HG02610 (cell line): ENCODE measurements around the gene HCFC2.
A peak's percentile ranks its signal among the peaks of the same experiment; 100 is the strongest.
"Not testable (repeated sequence)": the region's sequence is repeated elsewhere in the genome, so short reads cannot be mapped to it uniquely, and the experiment has no call there.

Experiments used
- ATAC-seq: cut with Tn5 transposase; IDR thresholded peaks from one replicate; pipeline ENCODE4 v1.9.1; 2021; ENCODE audit warnings: mild to moderate bottlenecking, moderate library complexity; ENCODE audit not compliant: unreplicated experiment

HCFC2 gene

GRCh38 chr12:104064031-104064841 is at the start of gene HCFC2:
HCFC2 (plus strand) TSS chr12:104064531; CDS start chr12:104064561, 30 bp downstream.
- ATAC-seq, result peak; percentile 88

- not testable (repeated sequence) for ATAC-seq
These were observed 42.5 kb upstream of the HCFC2 start for GRCh38 chr12:104021862-104022261.

GRCh38 chr12:104022786-104023185 is 41.5 kb upstream of the HCFC2 start:
- no peak for ATAC-seq

- ATAC-seq, result no peak
These were observed 40.6 kb upstream of the HCFC2 start for GRCh38 chr12:104023710-104024109.

- no peak for ATAC-seq
These were observed 40.0 kb upstream of the HCFC2 start for GRCh38 chr12:104024348-104024747.

GRCh38 chr12:104025771-104026170 is 38.6 kb upstream of the HCFC2 start:
- no peak for ATAC-seq

- no peak for ATAC-seq
These were observed 37.3 kb upstream of the HCFC2 start for GRCh38 chr12:104026841-104027599.

- not testable (repeated sequence) for ATAC-seq
These were observed 33.7 kb upstream of the HCFC2 start for GRCh38 chr12:104030596-104030995.

GRCh38 chr12:104036143-104036542 is 28.2 kb upstream of the HCFC2 start:
- not testable (repeated sequence) for ATAC-seq

- ATAC-seq, result not testable (repeated sequence)
These were observed 24.6 kb upstream of the HCFC2 start for GRCh38 chr12:104039769-104040168.

GRCh38 chr12:104042580-104042979 is 21.8 kb upstream of the HCFC2 start:
- ATAC-seq, result no peak

GRCh38 chr12:104044158-104044557 is 20.2 kb upstream of the HCFC2 start:
- no peak for ATAC-seq

GRCh38 chr12:104046306-104046705 is 18.0 kb upstream of the HCFC2 start:
- no peak for ATAC-seq

GRCh38 chr12:104048162-104048561 is 16.2 kb upstream of the HCFC2 start:
- no peak for ATAC-seq

GRCh38 chr12:104048811-104049210 is 15.5 kb upstream of the HCFC2 start:
- no peak for ATAC-seq

- ATAC-seq, result no peak
These were observed 14.9 kb upstream of the HCFC2 start for GRCh38 chr12:104049278-104049902.

- no peak for ATAC-seq
These were observed 14.4 kb upstream of the HCFC2 start, which contains the start of gene GLT8D2 for GRCh38 chr12:104049903-104050356. GLT8D2 (minus strand) TSS chr12:104050187; CDS start chr12:104019648, 30,539 bp downstream.

- ATAC-seq, result no peak
These were observed 13.9 kb upstream of the HCFC2 start for GRCh38 chr12:104050436-104050835.

- no peak for ATAC-seq
These were observed 9.5 kb upstream of the HCFC2 start for GRCh38 chr12:104054681-104055346.

GRCh38 chr12:104055686-104056388 is 8.5 kb upstream of the HCFC2 start:
- no peak for ATAC-seq
